ENCODE results near the gene CROCC. TPM values are rescaled to one million over a fixed set of nuclear protein-coding genes. Genes with fewer than 3 reads are reported as not detected.
"Not testable (repeated sequence)": the region's sequence is repeated elsewhere in the genome, so short reads cannot be mapped to it uniquely, and the experiment has no call there.

The CROCC gene
- total RNA-seq (15.2 TPM), polyA plus RNA-seq (ENCODE audit: insufficient read depth in 1 of 8, insufficient read length in 8 of 8, low replicate concordance in 1 of 8) (10 to 100 TPM; 22.1 to 33.1 (median 26.7) TPM)
- long read RNA-seq, donor 1: 0 reads
- long read RNA-seq, donor 2: 0 reads
- long read RNA-seq, donor 3: 0 reads
- long read RNA-seq, donor 4, partial matches to known transcripts: 0 of 16 reads
- long read RNA-seq, donor 4, other reads (novel, unspliced or antisense): 16 of 16 reads
- long read RNA-seq, donor 5, partial matches to known transcripts: 172 of 361 reads
- long read RNA-seq, donor 5, other reads (novel, unspliced or antisense): 189 of 361 reads
- long read RNA-seq, donor 6, partial matches to known transcripts: 10 of 64 reads
- long read RNA-seq, donor 6, other reads (novel, unspliced or antisense): 54 of 64 reads
- long read RNA-seq, donor 7, partial matches to known transcripts: 65 of 101 reads
- long read RNA-seq, donor 7, other reads (novel, unspliced or antisense): 36 of 101 reads
- long read RNA-seq, donor 8: 0 reads
- long read RNA-seq, donor 9, partial matches to known transcripts: 92 of 136 reads
- long read RNA-seq, donor 9, other reads (novel, unspliced or antisense): 44 of 136 reads
- long read RNA-seq, donor 10: 0 reads
- long read RNA-seq, donor 11: 0 reads

GRCh38 chr1:16921391-16922185 is at the start of gene CROCC:
Gene CROCC (plus strand): TSS chr1:16921931. CDS start chr1:16922019, 88 bp downstream.
- DNase-seq: peak; percentile 77
- no peak within 1 kb of the TSS for H3K27ac ChIP-seq (ENCODE audit: low read length)
- peaks cover 18% of the 10 kb centered on the region for H3K36me3 ChIP-seq (ENCODE audit: control insufficient read depth, insufficient read depth, low read length)
- H3K9me3 ChIP-seq (replicated peaks; ENCODE audit: control insufficient read depth, low read depth, low read length): no peaks in the 10 kb centered on the region
- no peaks in the 10 kb centered on the region for H3K27me3 ChIP-seq (ENCODE audit: control insufficient read depth, insufficient read depth, low read length)
- H3K4me1 ChIP-seq (ENCODE audit: control insufficient read depth, insufficient read depth, low read length): peaks cover 36% of the 10 kb centered on the region
- 13% methylated on average over 15 of the region's 17 CpGs for WGBS (ENCODE audit: insufficient coverage)
- H3K4me3 ChIP-seq (ENCODE audit: low read length): peak within 1 kb of the TSS; percentile 20

GRCh38 chr1:16872152-16873075 is 49.3 kb upstream of the CROCC start:
- not testable (repeated sequence) for H3K9me3 ChIP-seq (replicated peaks; ENCODE audit: control insufficient read depth, low read depth, low read length); H3K36me3 ChIP-seq (ENCODE audit: control insufficient read depth, insufficient read depth, low read length); H3K27ac ChIP-seq (ENCODE audit: low read length)
- Histone ChIP-seq H3K4me1 (ENCODE audit: control insufficient read depth, insufficient read depth, low read length) (peaks cover 12% of the 10 kb centered on the region), H3K27me3 (ENCODE audit: control insufficient read depth, insufficient read depth, low read length) (peaks cover 56% of the 10 kb centered on the region), H3K4me3 (ENCODE audit: low read length) (peak overlapping the region; percentile 24)
- DNase-seq: peak; percentile 66
- 9% methylated on average over 30 of the region's 66 CpGs for WGBS (ENCODE audit: insufficient coverage)

GRCh38 chr1:16873076-16873879 is 48.5 kb upstream of the CROCC start:
- H3K4me3 ChIP-seq (ENCODE audit: low read length): peak overlapping the region; percentile 17
- peaks cover 56% of the 10 kb centered on the region for H3K27me3 ChIP-seq (ENCODE audit: control insufficient read depth, insufficient read depth, low read length)
- 21% methylated on average over 6 of the region's 52 CpGs for WGBS (ENCODE audit: insufficient coverage)
- DNase-seq: peak; percentile 33
- H3K27ac ChIP-seq (ENCODE audit: low read length); H3K9me3 ChIP-seq (replicated peaks; ENCODE audit: control insufficient read depth, low read depth, low read length); H3K36me3 ChIP-seq (ENCODE audit: control insufficient read depth, insufficient read depth, low read length): not testable (repeated sequence)
- H3K4me1 ChIP-seq (ENCODE audit: control insufficient read depth, insufficient read depth, low read length): peaks cover 12% of the 10 kb centered on the region

- H3K36me3 ChIP-seq (ENCODE audit: control insufficient read depth, insufficient read depth, low read length); H3K9me3 ChIP-seq (replicated peaks; ENCODE audit: control insufficient read depth, low read depth, low read length); DNase-seq; H3K4me3 ChIP-seq (ENCODE audit: low read length); H3K27ac ChIP-seq (ENCODE audit: low read length): not testable (repeated sequence)
- H3K4me1 ChIP-seq (ENCODE audit: control insufficient read depth, insufficient read depth, low read length): peaks cover 12% of the 10 kb centered on the region
- H3K27me3 ChIP-seq (ENCODE audit: control insufficient read depth, insufficient read depth, low read length): peaks cover 54% of the 10 kb centered on the region
- 19% methylated on average over 8 of the region's 35 CpGs for WGBS (ENCODE audit: insufficient coverage)
Observed at GRCh38 chr1:16874968-16875765, 46.6 kb upstream of the CROCC start.

GRCh38 chr1:16881742-16882141 is 40.0 kb upstream of the CROCC start:
- 83% methylated on average over 1 of the region's 1 CpG for WGBS (ENCODE audit: insufficient coverage)
- not testable (repeated sequence) for H3K36me3 ChIP-seq (ENCODE audit: control insufficient read depth, insufficient read depth, low read length); H3K9me3 ChIP-seq (replicated peaks; ENCODE audit: control insufficient read depth, low read depth, low read length); H3K4me3 ChIP-seq (ENCODE audit: low read length); H3K4me1 ChIP-seq (ENCODE audit: control insufficient read depth, insufficient read depth, low read length)
- Histone ChIP-seq H3K27me3 (ENCODE audit: control insufficient read depth, insufficient read depth, low read length) (peaks cover 11% of the 10 kb centered on the region), H3K27ac (ENCODE audit: low read length) (peak overlapping the region; percentile 23)
- DNase-seq: peak; percentile 61

- H3K27me3 ChIP-seq (ENCODE audit: control insufficient read depth, insufficient read depth, low read length): peaks cover 13% of the 10 kb centered on the region
- no peaks in the 10 kb centered on the region for H3K9me3 ChIP-seq (replicated peaks; ENCODE audit: control insufficient read depth, low read depth, low read length)
- peak; percentile 53 for DNase-seq
- H3K27ac ChIP-seq (ENCODE audit: low read length): peak overlapping the region; percentile 68
- peaks cover 8% of the 10 kb centered on the region for H3K4me1 ChIP-seq (ENCODE audit: control insufficient read depth, insufficient read depth, low read length)
- H3K36me3 ChIP-seq (ENCODE audit: control insufficient read depth, insufficient read depth, low read length): no peaks in the 10 kb centered on the region
- WGBS (ENCODE audit: insufficient coverage): 69% methylated on average over 2 of the region's 4 CpGs
- no peak overlapping the region for H3K4me3 ChIP-seq (ENCODE audit: low read length)
Observed at GRCh38 chr1:16882986-16883385, 38.7 kb upstream of the CROCC start.

- 67% methylated on average over 1 of the region's 5 CpGs for WGBS (ENCODE audit: insufficient coverage)
- H3K27ac ChIP-seq (ENCODE audit: low read length); H3K9me3 ChIP-seq (replicated peaks; ENCODE audit: control insufficient read depth, low read depth, low read length); H3K36me3 ChIP-seq (ENCODE audit: control insufficient read depth, insufficient read depth, low read length); H3K4me3 ChIP-seq (ENCODE audit: low read length); DNase-seq: not testable (repeated sequence)
- Histone ChIP-seq H3K4me1 (ENCODE audit: control insufficient read depth, insufficient read depth, low read length) (peaks cover 17% of the 10 kb centered on the region), H3K27me3 (ENCODE audit: control insufficient read depth, insufficient read depth, low read length) (peaks cover 14% of the 10 kb centered on the region)
Observed at GRCh38 chr1:16884487-16884886, 37.2 kb upstream of the CROCC start.

- H3K4me3 ChIP-seq (ENCODE audit: low read length): no peak overlapping the region
- WGBS (ENCODE audit: insufficient coverage): 92% methylated on average over 18 of the region's 20 CpGs
- no peaks in the 10 kb centered on the region for H3K9me3 ChIP-seq (replicated peaks; ENCODE audit: control insufficient read depth, low read depth, low read length)
- peaks cover 18% of the 10 kb centered on the region for H3K4me1 ChIP-seq (ENCODE audit: control insufficient read depth, insufficient read depth, low read length)
- peaks cover 12% of the 10 kb centered on the region for H3K27me3 ChIP-seq (ENCODE audit: control insufficient read depth, insufficient read depth, low read length)
- no peak overlapping the region for H3K27ac ChIP-seq (ENCODE audit: low read length)
- no peak for DNase-seq
- no peaks in the 10 kb centered on the region for H3K36me3 ChIP-seq (ENCODE audit: control insufficient read depth, insufficient read depth, low read length)
Observed at GRCh38 chr1:16886860-16887605, 34.7 kb upstream of the CROCC start.

All from muscle of leg (tissue), 16 donors.